GM23338 (cell line): ENCODE measurements around the gene EEPD1. TPM values are rescaled to one million over a fixed set of nuclear protein-coding genes. Genes with fewer than 3 reads are reported as not detected.

Source experiments
- ATAC-seq: fragments of 200-7000 bp; cut with Tn5 transposase; 3 replicates; pipeline ENCODE4 v1.9.1; 2020
- DNase-seq: peaks from one replicate; pipeline ENCODE4 v3.0.0-alpha.2; 2015; ENCODE audit warnings: low spot score
- H2AFZ ChIP-seq: fragments of 200-600 bp; sonication (generic); 2 replicates; pipeline ENCODE4 v1.8.0; 2016; ENCODE audit warnings: antibody characterized with exemption, mild to moderate bottlenecking, moderate library complexity
- H3F3A ChIP-seq: fragments of 200-600 bp; sonication (generic); replicated peaks from 2 replicates; pipeline ENCODE4 v1.8.0; 2017; ENCODE audit warnings: antibody characterized with exemption, mixed run types, low read depth
- H3K27ac ChIP-seq: fragments of 200-600 bp; sonication (generic); 2 replicates; pipeline ENCODE4 v1.6.1; 2016; ENCODE audit warnings: low read depth
- H3K27me3 ChIP-seq: fragments of 200-600 bp; sonication (generic); 2 replicates; pipeline ENCODE4 v1.8.0; 2016; ENCODE audit warnings: mild to moderate bottlenecking, mixed run types, moderate library complexity; ENCODE audit not compliant: insufficient read depth
- H3K36me3 ChIP-seq: fragments of 200-600 bp; sonication (generic); 2 replicates; pipeline ENCODE4 v1.8.0; 2016; ENCODE audit warnings: mild to moderate bottlenecking; ENCODE audit not compliant: insufficient read depth
- H3K4me1 ChIP-seq: fragments of 200-600 bp; sonication (generic); 2 replicates; pipeline ENCODE4 v1.8.0; 2016; ENCODE audit warnings: mild to moderate bottlenecking, moderate library complexity; ENCODE audit not compliant: insufficient read depth
- H3K4me2 ChIP-seq: fragments of 200-600 bp; sonication (generic); 2 replicates; pipeline ENCODE4 v1.7.1; 2017; ENCODE audit warnings: mixed run types
- H3K4me3 ChIP-seq: fragments of 200-600 bp; sonication (generic); 2 replicates; pipeline ENCODE4 v1.6.1; 2016; ENCODE audit warnings: mixed run types
- H3K79me2 ChIP-seq: fragments of 200-600 bp; sonication (generic); replicated peaks from 2 replicates; pipeline ENCODE4 v1.8.0; 2017; ENCODE audit warnings: mild to moderate bottlenecking; ENCODE audit not compliant: insufficient read depth
- H3K9me2 ChIP-seq: fragments of 200-600 bp; sonication (generic); 2 replicates; pipeline ENCODE4 v1.8.0; 2017; ENCODE audit not compliant: insufficient read depth
- H4K20me1 ChIP-seq: fragments of 200-600 bp; sonication (generic); replicated peaks from 2 replicates; pipeline ENCODE4 v1.8.0; 2017; ENCODE audit warnings: mild to moderate bottlenecking; ENCODE audit not compliant: insufficient read depth
- H3K27ac Mint-ChIP-seq: 2 replicates; pipeline ENCODE4 v1.8.0; 2020; ENCODE audit warnings: inconsistent platforms, mild to moderate bottlenecking, moderate library complexity, mixed read lengths
- H3K27me3 Mint-ChIP-seq: 3 replicates; pipeline ENCODE4 v1.8.0; 2022; ENCODE audit warnings: low read depth, mild to moderate bottlenecking, moderate library complexity, mixed read lengths, inconsistent platforms; ENCODE audit not compliant: insufficient read depth, poor library complexity
- H3K36me3 Mint-ChIP-seq: 3 replicates; pipeline ENCODE4 v1.8.0; 2021; ENCODE audit warnings: low read depth, mild to moderate bottlenecking, inconsistent platforms, moderate library complexity, mixed read lengths
- H3K4me1 Mint-ChIP-seq: 3 replicates; pipeline ENCODE4 v1.8.0; 2020; ENCODE audit warnings: mild to moderate bottlenecking, inconsistent platforms, mixed read lengths
- H3K4me3 Mint-ChIP-seq: 3 replicates; pipeline ENCODE4 v1.8.0; 2021; ENCODE audit warnings: moderate library complexity, mild to moderate bottlenecking, inconsistent platforms, mixed read lengths
- H3K9me3 Mint-ChIP-seq: 3 replicates; pipeline ENCODE4 v1.8.0; 2020; ENCODE audit warnings: moderate library complexity, mild to moderate bottlenecking, inconsistent platforms, mixed read lengths
- CREB1 ChIP-seq: fragments of 250-450 bp; sonication (Bioruptor Pico); IDR thresholded peaks from 2 replicates; pipeline ENCODE4 v1.5.0; 2020; ENCODE audit warnings: low read depth, mild to moderate bottlenecking, moderate library complexity
- CTCF ChIP-seq, 2 experiments: fragments of 200-600 bp in 1 of 2; sonication (generic) in 1 of 2; conservative IDR thresholded peaks; 2 replicates each; pipeline versions ENCODE4 v1.5.1 to v1.6.1; 2016 to 2017; ENCODE audit warnings: antibody characterized with exemption in 2 of 2, low read depth in 2 of 2, mild to moderate bottlenecking in 2 of 2, moderate library complexity in 1 of 2
- EZH2 ChIP-seq: fragments of 200-600 bp; sonication (generic); IDR thresholded peaks from one replicate; pipeline ENCODE4 v1.8.0; 2017; ENCODE audit warnings: antibody characterized with exemption, mild to moderate bottlenecking, low read depth; ENCODE audit not compliant: unreplicated experiment
- EZH2phosphoT487 ChIP-seq: fragments of 200-600 bp; sonication (generic); IDR thresholded peaks from one replicate; pipeline ENCODE4 v1.8.1; 2018; ENCODE audit warnings: antibody characterized with exemption; ENCODE audit not compliant: unreplicated experiment
- JUNB ChIP-seq: IDR thresholded peaks from one replicate; pipeline ENCODE4 v1.6.1; 2016; ENCODE audit warnings: antibody characterized with exemption; ENCODE audit not compliant: unreplicated experiment
- NANOG ChIP-seq: IDR thresholded peaks from 2 replicates; pipeline ENCODE4 v1.6.1; 2016; ENCODE audit warnings: antibody characterized with exemption, borderline replicate concordance
- POLR2AphosphoS5 ChIP-seq: IDR thresholded peaks from 2 replicates; pipeline ENCODE4 v1.6.1; 2016; ENCODE audit warnings: antibody characterized with exemption, low read depth
- REST ChIP-seq: IDR thresholded peaks from one replicate; pipeline ENCODE4 v1.6.1; 2018; ENCODE audit warnings: antibody characterized with exemption; ENCODE audit not compliant: unreplicated experiment
- STAT1 ChIP-seq: IDR thresholded peaks from one replicate; pipeline ENCODE4 v1.6.1; 2016; ENCODE audit warnings: antibody characterized with exemption; ENCODE audit not compliant: unreplicated experiment
- ZNF114 ChIP-seq: fragments of 250-450 bp; sonication (Bioruptor Pico); IDR thresholded peaks from 2 replicates; pipeline ENCODE4 v1.5.0; 2020; ENCODE audit warnings: mild to moderate bottlenecking, moderate library complexity
- ZNF331 ChIP-seq: fragments of 250-450 bp; sonication (Bioruptor Pico); IDR thresholded peaks from 2 replicates; pipeline ENCODE4 v1.5.0; 2020; ENCODE audit warnings: low read depth, mild to moderate bottlenecking, moderate library complexity
- polyA plus RNA-seq: library from polyadenylated mRNA; unstranded; fragments of >200 nt; fragmentation: Nextera tagmentation; extraction: Ambion mirVana; gene quantifications from 2 replicates; pipeline ENCODE4 v1.2.1, GENCODE V29; 2016
- total RNA-seq: library from RNA; depleted of rRNA; stranded (reverse); fragments of >200 nt; shearing (Covaris generic); gene quantifications from 2 replicates; pipeline ENCODE4 v1.2.3, GENCODE V29; 2014
- TF ChIP-seq, protein P1 (sequence below): IDR thresholded peaks from 2 replicates; pipeline ENCODE4 v1.6.1; 2016; ENCODE audit warnings: antibody characterized with exemption

The EEPD1 gene
- total and polyA plus RNA-seq, 2 experiments from 2014 or later: 4.1 to 17.1 TPM

DNA sequence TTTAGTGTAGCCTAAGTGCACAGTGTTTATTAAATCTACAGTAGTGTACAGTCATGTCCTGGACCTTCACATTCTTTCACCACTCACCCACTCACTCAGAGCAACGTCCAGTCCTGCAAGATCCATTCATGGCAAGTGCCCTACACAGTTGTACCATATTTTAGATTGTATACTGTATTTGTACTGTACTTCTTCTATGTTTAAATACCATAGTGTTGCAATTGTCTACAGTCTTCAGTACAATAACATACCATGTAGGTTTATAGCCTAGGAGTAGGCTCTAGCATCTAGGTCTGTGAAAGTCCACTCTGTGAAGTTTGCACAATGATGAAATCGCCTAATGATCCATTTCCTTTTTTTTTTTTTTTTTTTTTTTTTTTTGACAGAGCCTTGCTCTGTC lies 12.0 kb downstream of the EEPD1 start:
- Mint-ChIP-seq H3K27ac (no peak overlapping the region), H3K4me1 (peaks cover 35% of the 10 kb centered on the region), H3K4me3 (no peak overlapping the region), H3K9me3 (no peaks in the 10 kb centered on the region), H3K27me3 (peaks cover 16% of the 10 kb centered on the region), H3K36me3 (no peaks in the 10 kb centered on the region)
- no peaks in the 10 kb centered on the region for H3K9me2 ChIP-seq
- H3K4me2 ChIP-seq: no peak overlapping the region
- H3F3A ChIP-seq: no peaks in the 10 kb centered on the region
- TF ChIP-seq EZH2: no peak
- TF ChIP-seq ZNF331: no peak
- TF ChIP-seq, protein P1, sequence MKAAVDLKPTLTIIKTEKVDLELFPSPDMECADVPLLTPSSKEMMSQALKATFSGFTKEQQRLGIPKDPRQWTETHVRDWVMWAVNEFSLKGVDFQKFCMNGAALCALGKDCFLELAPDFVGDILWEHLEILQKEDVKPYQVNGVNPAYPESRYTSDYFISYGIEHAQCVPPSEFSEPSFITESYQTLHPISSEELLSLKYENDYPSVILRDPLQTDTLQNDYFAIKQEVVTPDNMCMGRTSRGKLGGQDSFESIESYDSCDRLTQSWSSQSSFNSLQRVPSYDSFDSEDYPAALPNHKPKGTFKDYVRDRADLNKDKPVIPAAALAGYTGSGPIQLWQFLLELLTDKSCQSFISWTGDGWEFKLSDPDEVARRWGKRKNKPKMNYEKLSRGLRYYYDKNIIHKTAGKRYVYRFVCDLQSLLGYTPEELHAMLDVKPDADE: no peak
- TF ChIP-seq EZH2phosphoT487: no peak
- TF ChIP-seq JUNB: no peak
- no peak for TF ChIP-seq STAT1
- no peak for TF ChIP-seq REST
- no peak for TF ChIP-seq CTCF (conservative IDR thresholded peaks at IDR 0.05; ENCODE audit: low read depth in 2 of 2)
- no peak for TF ChIP-seq POLR2AphosphoS5
- no peak overlapping the region for H2AFZ ChIP-seq
- 0 out of 2 replicates have a peak, but pooled peaks cover 3% of the 10 kb centered on the region for H3K27me3 ChIP-seq
- DNase-seq (no peak), ATAC-seq (no peak)
- H3K4me3 ChIP-seq: no peak overlapping the region
- no peaks in the 10 kb centered on the region; the same call in 1 of the 2 replicates for H3K36me3 ChIP-seq
- H3K27ac ChIP-seq: no peak overlapping the region
- peaks cover 13% of the 10 kb centered on the region; the same call in 1 of the 2 replicates for H3K79me2 ChIP-seq
- peaks cover 6% of the 10 kb centered on the region; the same call in 1 of the 2 replicates for H4K20me1 ChIP-seq
- H3K4me1 ChIP-seq: peaks cover 17% of the 10 kb centered on the region

DNA sequence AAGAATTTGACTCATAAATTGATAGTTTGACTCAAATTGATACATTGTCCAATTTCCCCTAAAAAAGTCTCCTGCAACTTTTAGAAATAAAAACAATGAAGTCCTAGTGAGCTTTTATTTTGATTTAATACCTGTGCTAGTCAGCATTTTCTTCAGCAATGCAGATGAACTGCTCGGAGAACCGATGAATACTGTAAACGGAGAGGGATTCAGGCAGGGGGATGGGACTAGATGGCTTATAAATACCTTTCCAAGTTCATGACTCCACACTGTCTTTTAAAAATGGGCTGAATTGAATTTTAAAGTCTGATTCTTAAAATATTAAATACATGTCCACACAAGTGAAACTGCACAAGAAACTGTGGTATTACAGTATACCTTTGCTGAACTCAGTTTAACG lies 12.7 kb downstream of the EEPD1 start:
- H3K27ac ChIP-seq: no peak overlapping the region
- H3K4me1 Mint-ChIP-seq: peaks cover 35% of the 10 kb centered on the region
- H3K4me2 ChIP-seq: peak overlapping the region; percentile 30; the same call in 1 of the 2 replicates
- H3K27me3 Mint-ChIP-seq: peaks cover 16% of the 10 kb centered on the region
- peak; percentile 38 for DNase-seq
- H4K20me1 ChIP-seq: peaks cover 6% of the 10 kb centered on the region; the same call in 1 of the 2 replicates
- peaks cover 13% of the 10 kb centered on the region; the same call in 1 of the 2 replicates for H3K79me2 ChIP-seq
- H3K36me3 ChIP-seq: no peaks in the 10 kb centered on the region; the same call in 1 of the 2 replicates
- no peaks in the 10 kb centered on the region for H3K9me2 ChIP-seq
- no peaks in the 10 kb centered on the region for H3K9me3 Mint-ChIP-seq
- H2AFZ ChIP-seq: no peak overlapping the region
- no peak overlapping the region for H3K27ac Mint-ChIP-seq
- peak; percentile 55 for ATAC-seq
- H3K36me3 Mint-ChIP-seq: 0 out of 3 replicates have a peak, but pooled peaks cover 5% of the 10 kb centered on the region
- H3F3A ChIP-seq: no peaks in the 10 kb centered on the region
- H3K27me3 ChIP-seq: 0 out of 2 replicates have a peak, but pooled peaks cover 3% of the 10 kb centered on the region
- no peak overlapping the region for H3K4me3 ChIP-seq
- peak overlapping the region; percentile 51; the same call in 2 of the 3 replicates for H3K4me3 Mint-ChIP-seq
- peaks cover 17% of the 10 kb centered on the region for H3K4me1 ChIP-seq
- TF ChIP-seq EZH2 (no peak), NANOG (no peak), CREB1 (CRISPR knock-in tag) (no peak), ZNF114 (CRISPR knock-in tag) (no peak), POLR2AphosphoS5 (no peak), CTCF (conservative IDR thresholded peaks at IDR 0.05; ENCODE audit: low read depth in 2 of 2) (no peak)
- TF ChIP-seq, protein P1: no peak
